GM15510 (cell line): ENCODE data around the gene LAMB3.

Experiments
- POLR2A ChIP-seq: IDR thresholded peaks from 3 replicates; pipeline ENCODE4 v1.6.1; 2011; ENCODE audit warnings: borderline replicate concordance; ENCODE audit not compliant: insufficient read length; ENCODE audit errors: extremely low read depth

The LAMB3 gene

DNA sequence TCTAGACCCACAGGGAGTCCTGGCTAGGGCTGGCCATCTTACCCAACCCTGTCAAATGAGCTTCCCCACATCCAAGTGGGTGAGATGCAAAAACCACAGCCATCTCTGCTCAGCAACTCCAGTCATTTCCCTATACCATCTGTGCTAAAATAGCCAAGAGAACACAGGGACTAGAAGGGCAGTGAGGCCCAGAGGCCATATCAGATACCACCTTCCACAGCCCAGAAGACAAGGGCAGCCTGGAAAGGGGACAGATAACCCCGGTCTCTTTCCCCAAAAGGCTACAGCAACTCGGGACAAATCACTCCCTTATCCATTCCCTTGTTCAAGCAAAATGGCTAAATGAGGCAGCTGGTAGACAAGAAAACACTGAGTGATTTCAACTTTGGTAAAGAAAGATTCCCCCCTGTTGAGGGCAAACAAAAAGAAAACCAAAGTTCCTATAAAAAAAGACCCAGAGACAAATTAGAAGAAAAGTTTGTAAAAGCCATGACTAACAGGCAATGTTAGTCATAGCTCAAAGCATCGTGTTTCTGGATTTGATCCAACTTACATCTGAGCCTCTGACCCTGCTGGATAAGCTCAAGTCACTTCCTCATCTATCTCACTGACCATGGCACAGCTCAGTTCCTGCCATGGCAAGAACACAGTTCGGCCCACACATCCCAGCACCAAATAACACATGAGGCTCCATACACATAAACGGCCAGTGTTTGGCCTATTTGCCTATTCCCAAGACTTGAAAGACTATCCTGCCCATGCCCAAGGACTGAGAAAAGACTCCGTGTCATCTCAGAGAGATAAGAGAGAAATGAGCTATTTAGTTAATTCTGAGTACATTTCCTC is 3.1 kb downstream of the LAMB3 start:
- TF ChIP-seq POLR2A: no peak

DNA sequence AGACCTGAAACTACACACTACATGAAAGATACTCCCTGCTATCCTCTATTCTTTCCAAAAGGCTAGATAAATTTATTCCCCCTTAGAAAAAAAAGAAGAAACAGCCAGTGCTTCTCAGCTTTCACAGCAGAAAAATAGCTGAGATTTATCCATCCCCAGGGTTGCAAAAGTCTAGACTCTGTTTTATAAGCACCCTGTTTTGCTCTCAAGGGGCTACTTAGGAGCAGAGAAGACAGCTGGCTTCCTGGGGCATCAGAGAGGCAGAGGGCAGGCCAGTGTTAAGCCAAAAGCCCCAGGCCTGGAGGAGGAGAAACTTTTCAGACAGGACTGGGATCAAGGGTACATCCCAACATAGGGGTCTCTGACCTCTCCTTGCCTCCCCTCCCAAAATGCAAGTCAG is 3.9 kb downstream of the LAMB3 start:
- TF ChIP-seq POLR2A: no peak

DNA sequence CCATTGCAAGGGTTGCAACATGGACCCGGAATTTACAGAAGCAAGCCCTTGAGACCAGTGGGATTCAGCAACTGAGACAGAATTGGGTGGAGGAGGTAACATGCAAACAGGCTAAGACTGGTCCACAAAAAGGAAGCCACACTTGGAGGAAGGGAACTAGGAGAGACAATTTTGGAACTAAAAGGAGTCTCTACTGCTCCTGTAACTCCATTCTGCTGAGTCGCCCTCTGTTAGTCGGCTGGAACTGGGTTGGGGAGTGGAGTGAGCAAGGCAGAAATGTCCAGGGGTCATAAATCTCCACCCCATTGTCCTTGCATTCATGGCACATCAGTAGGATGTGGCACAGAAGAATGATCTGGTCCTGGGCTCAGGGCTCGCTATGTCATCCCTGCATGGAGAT is 5.1 kb downstream of the LAMB3 start:
- TF ChIP-seq POLR2A: no peak

DNA sequence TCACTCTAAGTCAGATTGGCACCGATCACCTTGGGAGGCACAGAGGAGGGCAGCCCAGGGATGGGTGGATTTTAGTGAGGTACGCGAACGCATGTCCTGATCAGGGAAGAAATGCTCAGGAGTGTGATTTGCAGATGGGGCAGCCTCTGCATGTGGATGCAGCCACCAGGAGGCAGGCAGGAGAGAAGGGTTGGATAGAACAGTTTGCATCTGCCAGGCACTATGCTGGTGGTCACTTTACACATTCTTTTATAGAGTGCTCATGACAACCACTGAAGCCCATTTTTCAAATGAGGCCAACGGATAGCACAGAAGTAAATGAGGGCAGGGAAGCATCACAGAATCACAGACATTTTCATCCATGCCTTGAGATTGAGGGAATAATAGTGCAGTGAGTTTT is 5.7 kb downstream of the LAMB3 start:
- TF ChIP-seq POLR2A: no peak

DNA sequence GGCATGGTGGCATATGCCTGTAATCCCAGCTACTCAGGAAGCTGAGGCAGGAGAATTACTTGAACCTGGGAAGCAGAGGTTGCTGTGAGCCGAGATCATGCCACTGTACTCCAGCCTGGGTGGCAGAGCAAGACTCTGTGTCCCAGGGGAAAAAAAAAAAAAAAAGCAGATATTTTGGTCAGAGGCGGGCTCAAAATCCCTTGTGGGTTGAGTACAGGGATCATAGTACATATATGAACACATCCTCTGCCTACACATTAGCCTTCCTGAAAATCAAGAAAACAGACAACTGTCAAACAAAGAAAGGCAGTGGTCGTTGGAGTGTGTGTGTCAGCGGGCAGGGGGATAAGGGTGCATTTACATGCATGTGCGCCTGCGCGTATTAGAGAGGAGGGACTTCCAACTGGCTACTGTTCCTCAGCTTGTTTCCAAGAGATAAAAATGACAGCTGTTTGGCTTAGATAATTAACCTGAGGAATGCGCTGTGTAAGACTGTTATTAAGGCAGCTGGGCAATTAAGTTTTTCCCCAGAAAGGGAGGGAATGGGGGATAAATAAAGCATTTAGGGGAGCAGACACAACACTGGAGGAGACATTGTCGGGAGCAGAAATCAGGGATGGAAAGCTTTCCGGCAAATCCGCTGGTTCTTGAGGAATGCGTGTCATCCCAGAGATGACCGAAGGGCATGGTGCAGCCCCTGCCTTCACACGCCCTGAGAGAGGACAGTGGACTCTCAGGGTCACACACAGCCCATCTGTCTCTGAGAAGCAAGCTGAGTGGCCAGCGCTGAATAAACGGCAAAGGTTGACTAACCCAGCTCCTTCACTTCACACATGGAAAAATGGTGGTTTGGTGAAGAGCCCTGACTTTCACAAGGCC is 6.4 kb downstream of the LAMB3 start:
- TF ChIP-seq POLR2A: no peak

DNA sequence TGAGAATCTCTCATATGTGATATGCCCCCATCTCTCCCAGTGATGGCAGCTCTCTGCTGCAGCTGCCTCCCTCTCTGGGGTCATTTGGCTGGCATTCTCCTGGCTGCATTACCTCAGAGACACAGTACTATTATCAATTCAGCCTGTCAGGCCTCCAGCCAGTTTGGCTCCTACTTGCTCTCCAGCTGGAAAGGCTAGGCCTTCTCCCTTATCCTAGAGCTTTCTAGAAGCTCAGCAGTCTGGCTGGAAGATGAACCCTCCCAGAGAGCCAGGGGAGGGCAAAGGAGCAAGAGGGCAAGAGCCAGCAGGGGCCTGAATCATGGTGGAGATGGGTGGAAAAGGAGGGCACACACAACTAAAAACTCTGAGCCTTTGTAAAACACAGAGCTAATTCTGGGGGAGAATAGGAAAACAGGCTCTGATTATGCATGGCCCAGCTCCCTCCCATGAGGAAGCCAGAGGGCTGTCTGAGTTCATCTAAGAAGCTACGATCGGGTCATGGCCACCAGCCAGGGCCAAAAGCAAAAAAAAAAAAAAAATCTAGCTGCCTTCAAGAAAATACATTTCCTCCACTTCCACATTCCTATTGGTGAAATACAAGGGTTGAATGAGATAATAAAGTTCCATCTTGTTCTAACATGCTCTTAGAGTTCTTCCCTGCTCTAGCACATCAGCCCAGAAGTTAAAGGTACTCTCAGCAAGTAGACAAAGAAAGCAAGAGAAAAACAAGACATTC is 8.8 kb downstream of the LAMB3 start:
- no peak for TF ChIP-seq POLR2A

DNA sequence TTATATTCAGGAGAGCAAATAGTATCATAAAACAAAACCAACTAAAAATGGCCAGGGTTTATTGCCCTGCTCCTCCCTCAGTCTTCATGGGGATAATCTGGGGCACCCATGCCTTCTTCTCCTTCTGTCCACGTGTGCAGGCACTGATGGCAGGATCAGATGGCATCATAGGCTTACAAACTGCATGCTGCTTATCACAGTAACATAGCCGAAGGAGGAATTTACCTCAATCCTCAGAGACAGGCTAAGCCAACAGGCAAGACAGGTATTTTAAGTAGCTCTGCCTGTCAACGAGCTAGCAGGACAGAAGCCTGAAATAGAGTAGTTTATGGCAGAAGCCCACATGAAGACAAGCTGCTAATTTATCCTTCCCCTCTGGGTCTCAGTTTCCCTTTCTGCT is 9.4 kb downstream of the LAMB3 start:
- no peak for TF ChIP-seq POLR2A

DNA sequence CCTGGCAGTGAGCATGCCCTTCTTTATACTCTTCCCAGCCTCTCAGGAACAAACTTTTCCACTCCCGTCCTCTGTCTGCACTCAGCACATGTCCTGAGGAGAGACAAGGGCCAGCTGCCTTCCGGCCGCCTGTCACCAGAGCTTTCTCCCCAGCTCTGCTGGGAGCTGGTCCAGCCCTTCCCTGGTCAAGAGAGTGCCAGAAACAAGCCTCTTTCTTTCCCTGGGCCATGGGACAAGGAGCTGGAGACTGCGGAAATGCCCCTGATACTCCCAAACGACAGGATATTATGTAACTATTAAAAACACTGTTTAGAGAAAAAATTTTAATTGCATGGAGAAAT is 10.4 kb downstream of the LAMB3 start:
- no peak for TF ChIP-seq POLR2A

DNA sequence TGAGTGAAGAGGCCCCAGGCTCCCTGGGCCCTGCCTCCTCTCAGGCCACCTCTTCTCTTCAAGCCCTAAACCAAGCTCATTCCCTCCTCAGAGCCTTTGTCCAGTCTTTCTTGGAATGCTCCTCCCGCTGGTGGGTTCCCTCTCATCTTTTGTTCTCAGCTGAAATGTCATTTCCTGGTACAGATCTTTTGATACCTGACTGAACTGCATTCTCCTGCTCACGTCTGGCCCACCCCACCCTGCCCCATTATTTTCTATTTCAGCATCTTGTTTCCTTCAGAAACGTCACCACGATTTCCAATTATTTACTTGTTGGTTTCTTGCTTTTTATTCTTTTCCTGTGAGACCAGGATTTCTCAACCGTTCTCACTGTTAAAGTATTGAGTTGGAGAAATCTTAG is 16.4 kb downstream of the LAMB3 start:
- no peak for TF ChIP-seq POLR2A

DNA sequence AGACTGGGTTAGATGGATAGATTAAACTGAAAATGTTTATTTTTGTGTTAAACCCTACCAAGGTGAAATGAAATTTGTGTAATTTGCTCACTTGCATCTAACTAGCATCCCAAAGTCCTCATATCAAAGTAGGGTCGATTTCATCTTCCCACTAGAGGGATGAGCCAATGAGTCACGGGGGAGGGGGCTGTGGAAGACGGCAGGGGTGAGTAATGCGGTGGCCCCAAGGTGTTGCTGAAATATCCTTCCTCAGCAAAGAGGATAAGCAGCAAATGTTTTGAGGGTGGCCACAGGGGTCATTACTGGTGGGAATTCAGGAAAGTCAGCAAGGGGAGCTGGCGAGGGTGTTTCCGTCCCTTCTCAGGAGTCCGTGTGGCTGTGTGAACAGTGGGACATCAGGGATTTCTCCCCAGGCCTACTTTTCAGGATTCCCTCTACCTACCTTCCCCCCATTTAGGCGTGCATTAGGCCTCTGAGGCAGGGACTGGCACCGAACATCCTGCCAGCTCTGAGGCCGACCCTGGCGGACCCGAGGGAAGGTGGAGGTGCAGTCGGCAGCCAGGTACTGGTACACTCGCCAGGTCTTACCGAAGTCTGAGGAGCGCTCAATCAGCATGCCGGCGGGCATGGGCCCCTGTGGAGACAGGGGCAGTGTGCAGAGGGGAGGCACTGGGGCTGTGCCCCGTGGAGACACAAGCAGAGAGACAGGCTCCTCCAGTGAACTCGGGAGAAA is 18.1 kb downstream of the LAMB3 start:
- TF ChIP-seq POLR2A: no peak

DNA sequence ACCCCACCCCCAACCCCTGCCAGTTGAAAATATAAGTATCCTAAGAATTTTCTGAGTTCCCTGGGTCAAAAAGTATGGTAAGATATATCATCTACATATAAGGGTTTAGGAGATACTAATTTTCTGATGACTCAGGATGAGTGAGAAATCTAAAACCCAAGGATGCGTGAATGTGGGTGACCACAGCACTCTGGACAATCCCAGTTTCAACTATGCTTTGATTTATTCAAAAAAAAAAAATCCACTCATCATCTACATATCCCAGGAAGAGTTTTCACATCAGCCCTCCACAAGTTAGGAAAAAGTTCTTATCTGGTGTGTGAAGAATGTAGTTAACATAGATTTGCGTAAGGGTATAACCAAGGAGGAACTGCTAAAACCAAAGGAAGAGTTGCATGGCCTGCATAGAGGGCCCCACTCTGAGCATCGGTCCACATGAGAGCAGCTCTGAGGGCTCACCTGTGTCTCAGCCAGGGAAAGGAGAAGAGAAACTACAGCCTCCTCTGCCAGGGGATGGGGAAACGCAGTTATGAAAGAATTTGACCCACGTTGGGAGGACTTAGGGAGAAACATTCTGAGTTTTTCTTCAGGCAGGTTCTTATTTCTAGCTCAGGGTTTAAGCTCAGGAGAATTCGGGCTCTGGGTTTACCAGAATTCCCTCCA is 18.8 kb downstream of the LAMB3 start:
- TF ChIP-seq POLR2A: no peak

DNA sequence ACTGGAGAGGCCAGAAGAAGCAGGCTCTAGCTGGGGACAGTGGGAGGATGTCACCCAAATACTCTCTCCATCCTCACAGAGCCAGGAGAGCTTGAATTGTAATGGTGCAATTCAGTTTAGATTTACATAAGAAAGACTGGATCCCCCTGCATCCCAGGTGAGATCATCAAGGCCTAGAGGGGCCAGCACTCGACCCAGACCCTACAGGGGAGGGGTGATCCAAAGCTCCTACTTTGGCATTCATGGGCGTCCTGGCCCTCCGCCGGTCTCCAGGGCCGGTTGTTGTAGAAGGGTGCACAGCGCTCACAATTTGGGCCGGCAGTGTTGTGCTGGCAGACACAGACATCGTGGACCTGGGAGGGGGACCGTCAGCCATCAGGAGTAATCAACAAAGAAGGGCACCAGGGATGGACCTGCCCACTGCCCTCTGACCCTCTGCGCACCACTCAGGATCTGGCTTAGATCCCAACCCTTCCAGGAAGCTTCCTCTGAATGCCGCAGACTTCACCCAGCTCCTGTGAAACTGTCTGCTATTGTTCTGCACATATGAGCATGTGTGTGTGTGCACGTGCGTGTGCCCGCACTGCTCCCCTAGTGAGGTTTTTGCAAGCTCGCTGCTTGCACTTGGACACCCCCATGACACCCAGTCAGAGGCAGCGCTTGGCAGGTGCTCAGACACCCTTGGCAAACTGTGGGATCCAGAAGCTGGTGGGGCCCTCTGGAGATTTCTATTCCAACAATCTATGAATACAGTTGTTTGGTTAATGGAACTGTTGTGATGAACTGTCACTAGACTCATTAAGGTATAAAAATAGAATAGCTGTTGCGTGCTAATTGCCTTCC is 21.6 kb downstream of the LAMB3 start:
- no peak for TF ChIP-seq POLR2A

DNA sequence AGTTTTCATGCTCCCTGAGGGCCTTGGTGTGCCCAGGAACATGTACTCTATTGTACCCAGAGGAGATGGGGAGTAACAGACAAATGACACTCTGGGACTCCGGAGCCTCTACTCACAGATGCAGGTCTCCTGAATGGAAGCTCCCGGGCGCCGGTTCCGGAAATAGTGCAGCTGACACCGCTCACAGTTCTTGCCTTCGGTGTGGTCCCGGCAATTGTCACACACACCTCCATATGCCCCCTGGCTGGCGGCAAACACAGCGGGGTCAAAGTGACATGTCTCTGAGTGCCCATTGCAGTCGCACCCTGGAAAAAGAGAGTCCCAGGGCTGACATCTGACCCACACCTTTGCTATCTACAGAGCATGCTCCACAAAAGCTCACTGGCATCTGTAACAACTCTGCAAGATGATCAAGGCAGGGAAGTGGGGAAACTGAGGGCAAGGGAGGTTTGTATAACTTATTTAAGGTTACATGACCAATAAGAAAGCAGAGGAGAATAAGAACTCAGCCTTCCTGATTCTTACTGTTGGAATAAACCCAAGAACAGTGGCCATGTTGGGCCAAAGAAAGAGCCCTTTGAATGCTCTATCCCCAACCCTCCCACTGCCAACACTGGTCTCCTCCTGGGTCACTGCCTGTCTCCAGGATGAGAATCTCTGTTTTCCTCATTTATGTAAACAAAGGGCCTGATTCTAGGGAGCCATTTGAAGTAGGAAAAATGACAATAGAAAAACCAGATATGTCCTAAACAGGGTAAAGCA is 22.4 kb downstream of the LAMB3 start:
- no peak for TF ChIP-seq POLR2A

DNA sequence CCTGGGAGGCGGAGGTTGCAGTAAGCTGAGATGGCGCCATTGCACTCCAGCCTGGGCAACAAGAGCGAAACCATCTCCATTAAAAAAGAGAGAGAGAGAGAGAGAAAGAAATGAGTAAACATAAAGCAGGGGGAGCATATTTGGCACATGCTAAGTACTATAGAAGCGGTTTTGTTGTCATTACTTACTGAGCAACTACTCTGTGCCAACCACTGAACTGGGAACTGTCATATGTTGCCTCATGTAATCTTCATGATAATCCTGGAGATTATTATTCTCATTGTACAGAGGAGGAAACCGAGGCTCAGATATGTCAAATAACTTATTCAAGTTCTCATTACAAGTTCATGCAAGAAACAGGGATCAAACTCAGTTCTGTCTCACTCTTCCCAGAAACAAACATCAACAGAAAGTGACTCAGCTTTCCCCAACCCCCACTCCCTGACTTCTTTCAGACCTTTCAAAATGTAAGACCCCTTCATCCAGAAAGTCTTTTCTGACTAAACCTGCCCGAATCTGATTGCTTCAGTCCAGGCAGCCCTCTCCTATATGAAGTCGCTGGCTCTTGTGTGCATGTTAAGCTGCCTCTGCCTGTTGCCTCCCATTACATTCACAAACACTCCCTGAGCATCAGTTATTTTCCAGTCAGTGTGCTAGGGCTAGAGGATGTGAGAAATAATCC is 23.5 kb downstream of the LAMB3 start:
- TF ChIP-seq POLR2A: no peak
